H1 (cell line): Measurements from ENCODE around the gene PRPF31. TPM values are rescaled to one million over a fixed set of nuclear protein-coding genes. Genes with fewer than 3 reads are reported as not detected.

Experiments
- CTCF ChIA-PET: fragments of 300-600 bp; sonication (Branson Sonifier 250); formaldehyde crosslinking; loops from one replicate; lab custom pipeline; 2021; ENCODE audit not compliant: partially characterized antibody; lab: Charles Lee
- POLR2A ChIA-PET: fragments of 300-600 bp; sonication (Branson Sonifier 250); formaldehyde crosslinking; loops from one replicate; lab custom pipeline; 2021; ENCODE audit warnings: inconsistent platforms; ENCODE audit not compliant: partially characterized antibody; lab: Charles Lee
- DNase-seq, 2 experiments: peaks; one replicate each; pipeline versions ENCODE4 v3.0.0 to v3.0.0-alpha.2; 2010 to 2022; ENCODE audit warnings: low spot score in 2 of 2, low read depth in 1 of 2, mixed read lengths in 1 of 2
- FAIRE-seq: peaks from 2 replicates; lab custom pipeline; 2011; peaks lifted over from hg19 to GRCh38; lab: Jason Lieb, UNC
- H2AFZ ChIP-seq: 2 replicates; pipeline ENCODE4 v1.8.1; 2012; ENCODE audit warnings: low read length, inconsistent platforms
- H2AK5ac ChIP-seq: 2 replicates; pipeline ENCODE4 v1.6.1; 2013; ENCODE audit warnings: low read depth, low read length
- H2BK120ac ChIP-seq: replicated peaks from 2 replicates; pipeline ENCODE3; 2013; ENCODE audit warnings: low read depth, low read length, inconsistent platforms
- H2BK12ac ChIP-seq: 2 replicates; pipeline ENCODE4 v1.6.1; 2013; ENCODE audit warnings: low read depth, low read length
- H2BK15ac ChIP-seq: 2 replicates; pipeline ENCODE4 v1.6.1; 2013; ENCODE audit warnings: low read length
- H2BK20ac ChIP-seq: 2 replicates; pipeline ENCODE4 v1.6.1; 2013; ENCODE audit warnings: low read length
- H2BK5ac ChIP-seq: 2 replicates; pipeline ENCODE4 v1.6.1; 2013; ENCODE audit warnings: low read depth, low read length
- H3K14ac ChIP-seq: 2 replicates; pipeline ENCODE4 v1.6.1; 2013; ENCODE audit warnings: inconsistent platforms; ENCODE audit not compliant: insufficient read length
- H3K18ac ChIP-seq: 2 replicates; pipeline ENCODE4 v1.6.1; 2013; ENCODE audit warnings: low read length; ENCODE audit errors: extremely low read depth
- H3K23ac ChIP-seq: 2 replicates; pipeline ENCODE4 v1.6.1; 2013; ENCODE audit warnings: inconsistent platforms; ENCODE audit not compliant: insufficient read length
- H3K23me2 ChIP-seq: 2 replicates; pipeline ENCODE4 v1.6.1; 2013; ENCODE audit warnings: low read depth, low read length
- H3K27ac ChIP-seq: 2 replicates; pipeline ENCODE4 v1.6.1; 2011; ENCODE audit warnings: low read depth, low read length, inconsistent platforms
- H3K27me3 ChIP-seq, 4 experiments: replicated peaks in 1 of 4; 1 replicate in 1 of 4; 2 replicates in 3 of 4; pipeline versions ENCODE4 v1.6.1 to v1.8.1; 2011 to 2013; ENCODE audit warnings: low read length in 3 of 4, mild to moderate bottlenecking in 3 of 4, inconsistent platforms in 2 of 4, mixed read lengths in 2 of 4, moderate library complexity in 1 of 4; ENCODE audit not compliant: control insufficient read depth in 3 of 4, insufficient read depth in 3 of 4; ENCODE audit errors: extremely low read depth in 1 of 4
- H3K36me3 ChIP-seq, 4 experiments: 2 replicates each; pipeline versions ENCODE4 v1.6.1 to v1.8.1; 2011 to 2013; ENCODE audit warnings: mild to moderate bottlenecking in 4 of 4, low read length in 3 of 4, moderate library complexity in 2 of 4, control low read depth in 1 of 4, inconsistent platforms in 1 of 4; ENCODE audit not compliant: insufficient read depth in 4 of 4, control insufficient read depth in 2 of 4
- H3K4ac ChIP-seq: replicated peaks from 2 replicates; pipeline ENCODE3; 2013; ENCODE audit warnings: low read length, low read depth, mixed read lengths, inconsistent platforms; ENCODE audit not compliant: insufficient read length
- H3K4me1 ChIP-seq, 4 experiments: replicated peaks in 1 of 4; 1 replicate in 1 of 4; 2 replicates in 3 of 4; pipeline versions ENCODE4 v1.6.1 to v1.8.1; 2011 to 2013; ENCODE audit warnings: low read length in 3 of 4, inconsistent platforms in 2 of 4, mixed read lengths in 1 of 4; ENCODE audit not compliant: insufficient read depth in 4 of 4, control insufficient read depth in 3 of 4
- H3K4me2 ChIP-seq, 2 experiments: 2 replicates each; pipeline versions ENCODE4 v1.6.1 to v1.8.1; 2011 to 2013; ENCODE audit warnings: low read depth in 2 of 2, low read length in 2 of 2, control low read depth in 1 of 2, inconsistent platforms in 1 of 2, mild to moderate bottlenecking in 1 of 2; ENCODE audit not compliant: insufficient read depth in 1 of 2
- H3K4me3 ChIP-seq, 4 experiments: fragments of 200-600, 300-600 bp in 1 of 4; sonication (generic), shearing (Covaris generic), sonication (Bioruptor Twin) in 1 of 4; 2 replicates each; pipeline versions ENCODE4 v1.5.1 to v1.8.1; 2011 to 2016; ENCODE audit warnings: low read length in 4 of 4, low read depth in 3 of 4, control low read depth in 2 of 4, inconsistent platforms in 2 of 4, mild to moderate bottlenecking in 2 of 4, mixed read lengths in 1 of 4, moderate library complexity in 1 of 4; ENCODE audit not compliant: insufficient read depth in 2 of 4; ENCODE audit errors: extremely low read depth in 1 of 4
- H3K56ac ChIP-seq: replicated peaks from 2 replicates; pipeline ENCODE3; 2013; ENCODE audit warnings: low read depth, mild to moderate bottlenecking, mixed read lengths, low read length, inconsistent platforms; ENCODE audit not compliant: insufficient read length
- H3K79me1 ChIP-seq: 2 replicates; pipeline ENCODE4 v1.6.1; 2013; ENCODE audit warnings: low read depth, low read length, control low read depth
- H3K79me2 ChIP-seq, 2 experiments: 2 replicates each; pipeline versions ENCODE4 v1.6.1 to v1.8.1; 2012 to 2013; ENCODE audit warnings: low read length in 2 of 2, mild to moderate bottlenecking in 2 of 2, inconsistent platforms in 1 of 2; ENCODE audit not compliant: insufficient read depth in 2 of 2, control insufficient read depth in 1 of 2
- H3K9ac ChIP-seq, 4 experiments: replicated peaks in 1 of 4; 1 replicate in 1 of 4; 2 replicates in 3 of 4; pipeline versions ENCODE4 v1.6.1 to v1.8.1; 2011 to 2013; ENCODE audit warnings: low read depth in 3 of 4, low read length in 3 of 4, control low read depth in 2 of 4, mild to moderate bottlenecking in 2 of 4, moderate library complexity in 2 of 4, inconsistent platforms in 1 of 4; ENCODE audit errors: extremely low read depth in 1 of 4
- H3K9me3 ChIP-seq, 2 experiments: 2 replicates each; pipeline versions ENCODE4 v1.6.1 to v1.8.1; 2012 to 2013; ENCODE audit warnings: mild to moderate bottlenecking in 2 of 2, moderate library complexity in 2 of 2, control low read depth in 1 of 2, inconsistent platforms in 1 of 2, low read depth in 1 of 2, low read length in 1 of 2, mixed read lengths in 1 of 2; ENCODE audit not compliant: insufficient read depth in 2 of 2
- H4K20me1 ChIP-seq, 2 experiments: replicated peaks in 1 of 2; 2 replicates each; pipeline versions ENCODE3 to v1.8.1; 2011 to 2013; ENCODE audit warnings: inconsistent platforms in 2 of 2, low read length in 2 of 2, mild to moderate bottlenecking in 1 of 2; ENCODE audit not compliant: insufficient read depth in 2 of 2, control insufficient read depth in 1 of 2
- H4K5ac ChIP-seq: 2 replicates; pipeline ENCODE4 v1.6.1; 2013; ENCODE audit warnings: low read length, low read depth, mixed read lengths, inconsistent platforms; ENCODE audit not compliant: insufficient read length
- H4K8ac ChIP-seq: 2 replicates; pipeline ENCODE4 v1.8.0; 2013; ENCODE audit warnings: mild to moderate bottlenecking, moderate library complexity, low read length, inconsistent platforms; ENCODE audit not compliant: insufficient read depth; ENCODE audit errors: extremely low read depth
- H4K91ac ChIP-seq: replicated peaks from 2 replicates; pipeline ENCODE3; 2013; ENCODE audit warnings: low read length, mixed read lengths, inconsistent platforms; ENCODE audit not compliant: insufficient read length
- GABPA ChIP-seq: IDR thresholded peaks from 2 replicates; pipeline ENCODE4 v1.6.1; 2011; ENCODE audit warnings: mild to moderate bottlenecking, low read length, moderate library complexity, borderline replicate concordance; ENCODE audit not compliant: insufficient read depth
- GTF2F1 ChIP-seq: IDR thresholded peaks from 2 replicates; pipeline ENCODE4 v1.6.1; 2012; ENCODE audit warnings: low read depth, low read length, improper control_type of control experiment, borderline replicate concordance
- JUND ChIP-seq: IDR thresholded peaks from 2 replicates; pipeline ENCODE4 v1.6.1; 2011; ENCODE audit warnings: mild to moderate bottlenecking, improper control_type of control experiment, low read length
- SIX5 ChIP-seq: IDR thresholded peaks from 2 replicates; pipeline ENCODE4 v1.6.1; 2011; ENCODE audit warnings: mild to moderate bottlenecking, low read depth, low read length
- SUZ12 ChIP-seq: fragments of 200-600 bp; sonication (generic); IDR thresholded peaks from 2 replicates; pipeline ENCODE4 v1.6.1; 2012; ENCODE audit warnings: mild to moderate bottlenecking, inconsistent platforms, low read length, moderate library complexity, mixed read lengths
- USF2 ChIP-seq: IDR thresholded peaks from 2 replicates; pipeline ENCODE4 v1.6.1; 2011; ENCODE audit warnings: low read length, improper control_type of control experiment
- ZNF274 ChIP-seq: IDR thresholded peaks from 2 replicates; pipeline ENCODE4 v1.7.0; 2012; ENCODE audit warnings: low read length, borderline replicate concordance; ENCODE audit errors: extremely low read depth
- whole genome bisulfite sequencing, 2 experiments: shearing (Covaris generic) in 1 of 2; methylation state at CpG; one replicate each; pipeline versions ENCODE4 v1.1.6 to v1.1.7; 2013 to 2015; ENCODE audit warnings: low lambda C conversion rate in 2 of 2, mixed read lengths in 2 of 2, inconsistent platforms in 1 of 2, low coverage in 1 of 2, missing lambda C conversion rate in 1 of 2; ENCODE audit not compliant: insufficient replicate concordance in 2 of 2, insufficient coverage in 1 of 2, insufficient read length in 1 of 2; ENCODE audit errors: extremely low coverage in 1 of 2, missing lambda C conversion rate in 1 of 2; 5-methylcytosine and 5-hydroxymethylcytosine counted together
- polyA plus RNA-seq, 7 experiments: library from polyadenylated mRNA; depleted of rRNA in 3 of 7; stranded (reverse) in 5 of 7; unstranded in 2 of 7; fragments of >200 nt in 5 of 7; fragments of 200-250 nt in 2 of 7; gene quantifications; 1 replicate in 5 of 7; 2 replicates in 1 of 7; 4 replicates in 1 of 7; pipeline versions ENCODE4 v1.2.1 to v1.2.3, GENCODE V29; 2011 to 2013; ENCODE audit warnings: missing spikeins in 2 of 7, mixed read lengths in 2 of 7
- total RNA-seq: library from RNA; stranded (reverse); fragmentation: NEBNext Ultra II Directional; extraction: Animal tissue kit (Norgen Biotek cat#: 25700); gene quantifications from 2 replicates; pipeline ENCODE4 v1.2.1, GENCODE V29; 2021

PRPF31 gene
- total and polyA plus RNA-seq, 2 of the 8 experiments (the other 6 are each of a cell fraction or from before 2014, with no cell fraction given), result 51.1 to 97.4 TPM

GRCh38 chr19:54129617-54129996 is 14.1 kb downstream of the PRPF31 start:
- Histone ChIP-seq H3K9ac (no peak overlapping the region), H2AK5ac (no peak overlapping the region), H2BK5ac (no peak overlapping the region), H3K4me3 (no peak overlapping the region), H3K23ac (no peak overlapping the region), H3K4ac (no peak overlapping the region), H3K27ac (no peak overlapping the region), H3K27me3 (no peaks in the 10 kb centered on the region), H3K4me2 (no peak overlapping the region), H2AFZ (no peak overlapping the region), H2BK120ac (no peak overlapping the region), H2BK15ac (no peak overlapping the region), H2BK20ac (no peak overlapping the region), H4K8ac (no peak overlapping the region), H3K18ac (no peak overlapping the region), H4K91ac (no peak overlapping the region), H3K4me1 (no peaks in the 10 kb centered on the region), H3K56ac (no peak overlapping the region), H3K9me3 (peaks cover 3 to 10% of the 10 kb centered on the region in 2 experiments; a peak in 3 of 4 replicates), H3K79me2 (no peaks in the 10 kb centered on the region), H4K5ac (no peak overlapping the region), H3K14ac (no peak overlapping the region)
- 95% methylated on average over 20 of the region's 20 CpGs; no CpG with 5 or more reads in 1 of the 2 experiments for WGBS, 2 experiments
- POLR2A ChIA-PET, result interaction anchor here (0.6 to 1.6 kb wide), 5 partner anchors 8 to 14 kb away, joined by 3 to 8 read pairs (median 4); partner anchors contain the start of genes CNOT3, PRPF31 and TFPT
- no peak for DNase-seq
- no peak for FAIRE-seq
- no peak for TF ChIP-seq SUZ12
- TF ChIP-seq GABPA, result no peak
- TF ChIP-seq USF2, result no peak
- no peak for TF ChIP-seq JUND
- no peak for TF ChIP-seq GTF2F1
- TF ChIP-seq ZNF274, result no peak
- TF ChIP-seq SIX5, result no peak
- TF ChIP-seq, all 59 proteins: peak for 0
- peaks cover 16 to 65% (median 28%) of the 10 kb centered on the region in 4 experiments for H3K36me3 ChIP-seq
- H3K23me2 ChIP-seq, result peaks cover 3% of the 10 kb centered on the region; the same call in 1 of the 2 replicates
- CTCF ChIA-PET, result interaction anchor here (0.6 to 0.9 kb wide), 2 partner anchors 15 to 102 kb away, joined by 3 read pairs; no protein-coding TSS in a partner anchor
- H2BK12ac ChIP-seq, result no peak overlapping the region
- peaks cover 0 to 7% of the 10 kb centered on the region in 2 experiments for H4K20me1 ChIP-seq
- no peaks in the 10 kb centered on the region for H3K79me1 ChIP-seq
